ENCODE results near the gene CSNK1G1. TPM values are rescaled to one million over a fixed set of nuclear protein-coding genes. Genes with fewer than 3 reads are reported as not detected.

Gene CSNK1G1
- total RNA-seq, 1 donor from 2014 or later, result 37.0 TPM

GRCh38 chr15:64340355-64340754, 15.6 kb downstream of the CSNK1G1 start:
- Mint-ChIP-seq H3K27ac (ENCODE audit: unreplicated experiment) (no peak overlapping the region), H3K9me3 (ENCODE audit: unreplicated experiment) (no peaks in the 10 kb centered on the region), H3K4me1 (ENCODE audit: low read depth, unreplicated experiment) (peaks cover 22% of the 10 kb centered on the region), H3K36me3 (ENCODE audit: low read depth, unreplicated experiment) (peaks cover 4% of the 10 kb centered on the region), H3K27me3 (ENCODE audit: low read depth, unreplicated experiment) (no peaks in the 10 kb centered on the region), H3K4me3 (ENCODE audit: unreplicated experiment) (no peak overlapping the region)
- H3K9ac ChIP-seq (ENCODE audit: low read length), result no peak overlapping the region
- DNase-seq (ENCODE audit: low read depth) (no peak), FAIRE-seq (no peak)
- H3K36me3 ChIP-seq (ENCODE audit: insufficient read depth, low read length), result peaks cover 5% of the 10 kb centered on the region
- no peak overlapping the region for H2AFZ ChIP-seq (ENCODE audit: low read depth, low read length)
- H3K27ac ChIP-seq (ENCODE audit: low read depth, low read length), result no peak overlapping the region
- no peaks in the 10 kb centered on the region for H3K9me3 ChIP-seq (ENCODE audit: insufficient read depth, low read depth, low read length)
- peaks cover 77% of the 10 kb centered on the region for H4K20me1 ChIP-seq (ENCODE audit: insufficient read depth, low read length)
- TF ChIP-seq CTCF (IDR thresholded peaks at IDR 0.05; ENCODE audit: insufficient read depth, low read depth, low read length) (no peak), EZH2 (IDR thresholded peaks at IDR 0.05; ENCODE audit: insufficient read depth, low read length) (no peak)
- no peak overlapping the region for H3K4me3 ChIP-seq (ENCODE audit: insufficient read depth, low read depth, low read length)
- H3K27me3 ChIP-seq (ENCODE audit: insufficient read depth, low read length), result no peaks in the 10 kb centered on the region
- H3K4me1 ChIP-seq (ENCODE audit: insufficient read depth, low read length), result peaks cover 12% of the 10 kb centered on the region
- peaks cover 81% of the 10 kb centered on the region for H3K79me2 ChIP-seq (ENCODE audit: insufficient read depth, low read length)
- H3K4me2 ChIP-seq (ENCODE audit: low read length), result no peak overlapping the region

GRCh38 chr15:64337761-64338160, 18.2 kb downstream of the CSNK1G1 start:
- Mint-ChIP-seq H3K36me3 (ENCODE audit: low read depth, unreplicated experiment) (peaks cover 6% of the 10 kb centered on the region), H3K4me3 (ENCODE audit: unreplicated experiment) (no peak overlapping the region), H3K4me1 (ENCODE audit: low read depth, unreplicated experiment) (peaks cover 8% of the 10 kb centered on the region), H3K27me3 (ENCODE audit: low read depth, unreplicated experiment) (no peaks in the 10 kb centered on the region), H3K27ac (ENCODE audit: unreplicated experiment) (no peak overlapping the region), H3K9me3 (ENCODE audit: unreplicated experiment) (no peaks in the 10 kb centered on the region)
- Histone ChIP-seq H3K36me3 (ENCODE audit: insufficient read depth, low read length) (peaks cover 5% of the 10 kb centered on the region), H4K20me1 (ENCODE audit: insufficient read depth, low read length) (peaks cover 77% of the 10 kb centered on the region), H3K4me1 (ENCODE audit: insufficient read depth, low read length) (no peaks in the 10 kb centered on the region), H3K4me2 (ENCODE audit: low read length) (no peak overlapping the region), H2AFZ (ENCODE audit: low read depth, low read length) (no peak overlapping the region), H3K27me3 (ENCODE audit: insufficient read depth, low read length) (no peaks in the 10 kb centered on the region), H3K9me3 (ENCODE audit: insufficient read depth, low read depth, low read length) (no peaks in the 10 kb centered on the region), H3K9ac (ENCODE audit: low read length) (no peak overlapping the region), H3K79me2 (ENCODE audit: insufficient read depth, low read length) (peaks cover 82% of the 10 kb centered on the region), H3K27ac (ENCODE audit: low read depth, low read length) (no peak overlapping the region), H3K4me3 (ENCODE audit: insufficient read depth, low read depth, low read length) (no peak overlapping the region)
- no peak for DNase-seq (ENCODE audit: low read depth)
- FAIRE-seq, result no peak
- TF ChIP-seq EZH2 (IDR thresholded peaks at IDR 0.05; ENCODE audit: insufficient read depth, low read length) (no peak), CTCF (IDR thresholded peaks at IDR 0.05; ENCODE audit: insufficient read depth, low read depth, low read length) (no peak)

- FAIRE-seq (no peak), DNase-seq (ENCODE audit: low read depth) (peak; percentile 38)
These were observed 21.7 kb downstream of the CSNK1G1 start for GRCh38 chr15:64333986-64334929.

More at GRCh38 chr15:64333986-64334929, 21.7 kb downstream of the CSNK1G1 start:
- no peak overlapping the region for H3K9ac ChIP-seq (ENCODE audit: low read length)
- peaks cover 4% of the 10 kb centered on the region for H3K4me1 Mint-ChIP-seq (ENCODE audit: low read depth, unreplicated experiment)
- H3K36me3 Mint-ChIP-seq (ENCODE audit: low read depth, unreplicated experiment), result peaks cover 4% of the 10 kb centered on the region
- no peak overlapping the region for H2AFZ ChIP-seq (ENCODE audit: low read depth, low read length)
- no peak overlapping the region for H3K4me2 ChIP-seq (ENCODE audit: low read length)
- H3K4me1 ChIP-seq (ENCODE audit: insufficient read depth, low read length), result no peaks in the 10 kb centered on the region
- no peak overlapping the region for H3K4me3 ChIP-seq (ENCODE audit: insufficient read depth, low read depth, low read length)
- no peaks in the 10 kb centered on the region for H3K27me3 Mint-ChIP-seq (ENCODE audit: low read depth, unreplicated experiment)
- no peaks in the 10 kb centered on the region for H3K36me3 ChIP-seq (ENCODE audit: insufficient read depth, low read length)
- H4K20me1 ChIP-seq (ENCODE audit: insufficient read depth, low read length), result peaks cover 52% of the 10 kb centered on the region
- H3K9me3 ChIP-seq (ENCODE audit: insufficient read depth, low read depth, low read length), result no peaks in the 10 kb centered on the region
- H3K27ac ChIP-seq (ENCODE audit: low read depth, low read length), result no peak overlapping the region
- H3K4me3 Mint-ChIP-seq (ENCODE audit: unreplicated experiment), result no peak overlapping the region
- peaks cover 55% of the 10 kb centered on the region for H3K79me2 ChIP-seq (ENCODE audit: insufficient read depth, low read length)
- no peaks in the 10 kb centered on the region for H3K9me3 Mint-ChIP-seq (ENCODE audit: unreplicated experiment)
- no peak overlapping the region for H3K27ac Mint-ChIP-seq (ENCODE audit: unreplicated experiment)
- H3K27me3 ChIP-seq (ENCODE audit: insufficient read depth, low read length), result no peaks in the 10 kb centered on the region
- TF ChIP-seq EZH2 (IDR thresholded peaks at IDR 0.05; ENCODE audit: insufficient read depth, low read length) (no peak), CTCF (IDR thresholded peaks at IDR 0.05; ENCODE audit: insufficient read depth, low read depth, low read length) (no peak)
